Fibroblast of the aortic adventitia (primary cell): ENCODE results near the gene MARCHF10. TPM values are rescaled to one million over a fixed set of nuclear protein-coding genes. Genes with fewer than 3 reads are reported as not detected.
"Not testable (repeated sequence)": the region's sequence is repeated elsewhere in the genome, so short reads cannot be mapped to it uniquely, and the experiment has no call there.

Experiments
- DNase-seq: peaks from one replicate; pipeline ENCODE4 v3.0.0-alpha.2; 2010; ENCODE audit warnings: low read depth
- H3K4me3 ChIP-seq: 2 replicates; pipeline ENCODE4 v1.5.1; 2011; ENCODE audit warnings: low read depth, mild to moderate bottlenecking, control low read depth, low read length, moderate library complexity
- CTCF ChIP-seq: IDR thresholded peaks from 2 replicates; pipeline ENCODE4 v1.5.1; 2011; ENCODE audit warnings: mild to moderate bottlenecking, low read length, control low read depth, inconsistent platforms; ENCODE audit not compliant: insufficient read depth
- total RNA-seq: library from RNA; depleted of rRNA; stranded (reverse); fragments of >200 nt; gene quantifications from 2 replicates; pipeline ENCODE4 v1.2.3, GENCODE V29; 2012; ENCODE audit warnings: low replicate concordance

MARCHF10 gene
- total RNA-seq, 1 donor = 0.09 TPM

DNA sequence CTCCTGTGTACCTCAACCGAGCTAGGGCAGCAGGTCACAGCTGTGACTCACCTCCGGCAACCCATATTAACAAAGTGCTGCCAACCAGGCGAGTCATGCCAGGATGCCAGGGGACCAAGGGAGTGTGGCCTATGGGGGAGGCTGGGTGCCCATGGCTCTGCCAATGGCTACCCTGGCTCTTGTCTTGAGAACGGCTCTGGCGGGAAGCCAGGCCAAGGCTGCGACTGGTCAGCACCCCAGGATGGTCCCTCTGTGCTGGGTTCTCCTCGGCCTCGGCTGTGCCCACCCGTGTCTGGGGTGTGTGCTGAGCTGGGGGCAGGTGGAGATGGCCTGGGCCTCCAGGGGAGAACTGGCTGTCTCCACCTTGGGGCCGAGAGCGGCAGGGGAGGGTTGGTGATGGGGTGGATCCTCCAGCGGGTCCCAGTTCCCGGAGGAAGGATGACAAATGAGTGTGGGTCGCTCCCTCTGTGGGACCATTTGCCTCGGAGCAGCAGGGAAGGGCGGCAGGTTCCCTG lies 104.8 kb downstream of the MARCHF10 start:
- TF ChIP-seq CTCF = no peak
- no peak for DNase-seq
- H3K4me3 ChIP-seq = peak overlapping the region; percentile 45

DNA sequence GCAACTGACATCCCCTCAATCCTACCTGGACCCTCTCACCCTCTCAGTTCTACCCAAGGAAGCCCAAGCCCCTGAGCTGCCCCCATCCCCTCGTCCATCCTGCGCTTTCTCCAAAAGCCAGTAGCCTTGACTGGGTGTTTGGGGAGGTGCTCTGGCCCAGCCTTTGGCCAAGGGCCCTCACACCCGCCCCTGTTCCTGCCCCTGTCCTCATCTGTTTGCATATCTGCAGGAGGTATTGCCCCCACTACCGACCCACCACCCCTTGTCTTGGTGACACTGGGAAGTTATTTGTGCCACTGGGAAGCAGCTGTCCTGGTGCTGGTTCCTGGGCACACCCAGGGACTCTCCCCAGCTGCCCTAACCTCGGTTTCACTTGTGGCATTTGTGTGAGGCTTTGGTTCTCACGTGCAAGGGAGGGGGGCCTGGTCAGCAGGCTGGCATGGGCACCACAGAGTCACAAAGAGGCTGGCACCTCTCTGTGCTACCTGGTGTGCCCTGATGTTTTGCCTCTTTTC lies 105.3 kb downstream of the MARCHF10 start:
- TF ChIP-seq CTCF = no peak
- DNase-seq = no peak
- H3K4me3 ChIP-seq = no peak overlapping the region

- no peak for DNase-seq
- no peak overlapping the region for H3K4me3 ChIP-seq
- no peak for TF ChIP-seq CTCF
These were observed 106.4 kb downstream of the MARCHF10 start for GRCh38 chr17:62701706-62702085.

- no peak overlapping the region for H3K4me3 ChIP-seq
- TF ChIP-seq CTCF = no peak
- no peak for DNase-seq
These were observed 107.0 kb downstream of the MARCHF10 start for GRCh38 chr17:62700964-62701705.

GRCh38 chr17:62698459-62698858 lies 109.7 kb downstream of the MARCHF10 start:
- not testable (repeated sequence) for DNase-seq, H3K4me3 ChIP-seq

DNA sequence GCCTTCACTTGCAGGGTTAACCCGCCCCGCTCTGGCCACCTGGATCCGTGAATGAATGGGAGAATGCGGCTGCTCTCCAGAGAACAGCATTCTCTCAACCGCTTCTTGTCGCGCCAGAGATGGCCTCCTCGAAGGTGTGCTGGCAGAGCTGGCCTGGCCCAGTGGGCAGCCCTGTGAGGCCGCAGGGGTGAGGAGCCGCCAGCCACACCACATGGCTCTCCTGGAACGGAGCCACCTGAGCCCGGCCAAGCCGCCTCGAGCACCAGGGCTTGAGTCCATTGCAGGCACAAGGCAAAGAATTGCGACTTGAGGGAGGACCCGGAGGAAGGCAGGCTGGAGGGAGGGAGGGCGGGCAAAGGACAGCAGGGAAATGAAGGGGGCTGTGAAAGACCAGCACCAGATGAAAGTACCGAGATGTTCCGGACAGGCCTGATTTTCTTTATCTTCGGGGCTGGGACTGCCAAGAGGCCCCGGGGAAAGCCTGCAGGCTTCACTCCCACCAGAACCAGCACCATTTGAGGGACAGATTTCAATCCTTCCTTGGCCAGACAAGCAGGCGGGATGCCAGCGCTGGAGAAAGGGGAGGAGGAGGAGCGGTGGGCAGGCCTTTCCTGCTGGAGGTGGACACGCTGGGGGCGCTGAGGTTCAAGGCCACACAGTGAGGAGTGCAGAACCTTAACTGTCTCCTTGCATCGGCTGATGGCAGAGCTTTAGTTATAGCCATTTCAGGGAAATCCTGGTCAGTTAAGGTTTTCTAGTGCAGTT lies 111.2 kb downstream of the MARCHF10 start:
- H3K4me3 ChIP-seq = no peak overlapping the region
- TF ChIP-seq CTCF = no peak
- DNase-seq = peak; percentile 38

GRCh38 chr17:62696256-62696655 lies 111.9 kb downstream of the MARCHF10 start:
- H3K4me3 ChIP-seq = no peak overlapping the region
- DNase-seq = peak; percentile 40
- no peak for TF ChIP-seq CTCF

GRCh38 chr17:62695093-62695738 lies 112.9 kb downstream of the MARCHF10 start:
- not testable (repeated sequence) for DNase-seq, H3K4me3 ChIP-seq
